HG03139 (cell line): ENCODE data around the gene NDNF.

Source experiments
- ATAC-seq: cut with Tn5 transposase; IDR thresholded peaks from one replicate; pipeline ENCODE4 v1.9.1; 2021; ENCODE audit not compliant: unreplicated experiment

The NDNF gene

DNA sequence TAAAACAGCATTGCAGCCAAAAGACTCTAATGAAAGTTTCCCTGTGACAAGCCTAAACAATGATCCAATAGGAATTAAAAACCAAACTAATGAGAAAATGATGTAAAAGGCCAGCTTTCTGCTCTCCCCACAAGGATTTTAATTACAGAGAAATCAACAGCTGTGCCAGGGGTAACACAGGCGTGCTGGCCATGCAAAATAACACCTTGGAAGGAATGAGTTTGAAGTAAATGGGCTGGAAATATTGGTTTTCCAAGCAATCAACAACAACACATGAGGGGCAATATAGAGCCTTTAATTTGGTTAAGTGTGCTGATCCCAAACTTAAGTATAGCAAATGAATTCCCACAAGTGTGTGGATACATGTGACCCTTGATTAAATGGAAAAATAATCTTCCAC is 56.9 kb downstream of the NDNF start:
- no peak for ATAC-seq

DNA sequence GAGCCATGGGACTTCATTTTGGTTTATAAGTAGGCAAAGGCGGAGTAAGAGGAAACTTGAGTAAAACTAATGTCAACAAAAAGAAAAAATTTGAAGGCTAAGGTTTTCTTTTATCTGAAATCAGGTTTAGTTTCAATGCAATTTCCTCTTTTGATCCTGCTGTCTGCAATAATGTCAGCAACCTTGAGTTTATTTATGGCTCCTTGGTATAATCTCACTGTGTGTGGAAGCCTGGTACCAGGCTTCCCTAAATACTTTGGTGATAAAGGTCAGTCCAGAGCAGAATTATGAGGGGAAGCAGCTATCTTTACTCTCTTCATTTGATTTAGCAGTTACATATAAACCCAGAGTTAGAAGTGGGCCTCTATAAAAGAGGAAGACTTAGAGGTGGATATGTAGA is 57.8 kb downstream of the NDNF start:
- no peak for ATAC-seq

DNA sequence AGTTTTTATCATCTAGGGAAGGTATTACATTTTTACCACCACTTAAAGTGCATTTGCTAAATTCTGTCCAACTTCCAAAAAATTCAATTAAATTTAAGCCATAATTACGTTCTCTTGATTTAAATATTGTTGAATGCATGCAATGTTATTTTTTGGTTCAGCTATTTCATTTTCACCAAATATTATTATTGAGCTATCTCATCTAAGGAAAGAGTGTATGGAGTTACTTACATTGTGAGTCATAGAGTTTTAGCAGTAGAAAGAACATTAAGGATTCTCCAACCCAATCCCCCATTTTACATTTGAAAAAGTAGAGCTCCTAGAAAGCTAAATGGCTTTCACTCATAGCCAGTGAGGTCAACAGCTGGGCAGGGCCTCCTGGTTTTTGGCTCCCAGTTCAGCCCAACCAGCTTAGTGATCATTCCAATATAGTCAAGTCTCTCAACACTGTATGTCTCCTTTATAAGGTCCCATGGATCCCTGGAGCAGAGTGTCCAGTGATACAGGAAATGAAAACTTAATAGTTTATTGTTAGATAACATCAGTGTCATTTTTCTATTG is 60.5 kb downstream of the NDNF start:
- ATAC-seq = no peak

DNA sequence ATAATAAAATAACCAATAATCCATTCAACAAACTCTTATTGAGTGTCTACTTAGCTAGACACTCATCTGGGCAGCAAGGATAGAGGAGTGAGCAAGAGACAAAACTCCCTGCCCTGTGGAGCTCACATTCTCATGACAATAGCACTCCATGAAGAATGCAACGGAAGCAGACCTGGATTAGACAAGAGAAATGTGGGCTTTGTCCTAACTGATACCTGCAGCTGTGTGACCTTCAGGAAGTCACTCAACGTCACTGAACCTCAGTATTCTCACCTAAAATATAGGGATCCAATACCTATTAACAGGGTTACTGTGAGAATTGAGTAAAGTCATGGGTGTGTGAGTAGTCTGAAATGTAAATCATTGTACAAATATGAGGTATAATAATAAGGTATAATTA is 61.2 kb downstream of the NDNF start:
- no peak for ATAC-seq

DNA sequence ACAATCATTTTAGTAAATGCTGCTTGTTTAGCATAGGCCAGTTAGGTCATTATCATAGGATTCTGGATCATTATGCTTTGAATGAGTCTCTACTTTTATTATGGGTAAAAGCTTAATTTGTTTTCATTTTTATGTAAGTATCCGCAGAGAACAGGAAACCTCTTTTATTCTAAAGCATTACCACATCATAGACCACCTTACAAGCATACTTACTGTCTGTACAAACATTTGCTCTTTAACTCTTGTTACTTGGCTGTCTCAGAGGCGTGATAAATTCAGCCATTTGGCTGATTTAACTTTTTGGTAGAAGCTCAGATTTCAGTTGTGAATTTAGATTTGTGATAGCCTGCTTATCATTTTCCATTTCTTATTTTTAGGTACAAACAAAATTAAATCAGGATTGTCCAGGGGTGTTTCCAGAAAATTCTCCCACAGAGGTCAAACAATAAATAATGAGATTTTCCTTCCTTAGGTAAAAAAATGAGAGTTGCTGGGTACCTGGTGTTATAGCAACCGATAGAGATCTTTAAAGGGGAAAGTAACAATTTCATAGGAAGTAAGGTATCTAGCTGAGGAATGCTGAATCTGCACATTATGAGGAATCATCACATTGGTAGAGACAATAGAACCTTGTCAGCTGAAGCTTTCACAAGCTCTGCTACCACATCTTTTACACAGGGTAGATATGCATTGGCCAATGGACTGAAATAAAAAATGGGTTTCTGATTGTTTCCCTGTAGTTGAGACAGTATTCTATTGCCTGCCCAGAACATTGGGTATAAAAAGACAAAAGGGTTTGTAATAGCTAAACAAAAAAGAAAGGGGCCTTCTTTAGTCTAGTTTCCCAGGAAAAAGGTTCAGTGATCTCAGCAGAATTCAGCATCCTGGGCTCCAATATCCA is 62.5 kb downstream of the NDNF start:
- no peak for ATAC-seq

DNA sequence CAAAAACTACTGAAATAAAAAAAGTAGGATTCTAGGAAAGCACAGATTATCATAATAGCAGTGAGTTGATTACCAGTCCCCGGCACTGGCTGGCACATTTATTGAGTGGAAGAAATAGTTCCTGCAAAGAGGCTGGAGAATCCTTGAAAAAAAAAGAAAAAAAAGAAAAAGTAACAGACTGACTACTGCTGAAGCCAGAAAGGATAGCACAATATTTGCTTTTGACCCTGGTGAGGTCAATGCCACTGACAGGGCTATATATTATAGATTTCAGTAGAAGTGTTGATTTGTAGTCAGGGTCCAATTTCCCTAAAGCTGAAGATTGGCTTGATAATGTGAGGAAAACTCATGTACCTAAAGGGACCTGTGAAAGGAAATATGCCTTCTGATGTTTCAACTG is 64.7 kb downstream of the NDNF start:
- no peak for ATAC-seq

DNA sequence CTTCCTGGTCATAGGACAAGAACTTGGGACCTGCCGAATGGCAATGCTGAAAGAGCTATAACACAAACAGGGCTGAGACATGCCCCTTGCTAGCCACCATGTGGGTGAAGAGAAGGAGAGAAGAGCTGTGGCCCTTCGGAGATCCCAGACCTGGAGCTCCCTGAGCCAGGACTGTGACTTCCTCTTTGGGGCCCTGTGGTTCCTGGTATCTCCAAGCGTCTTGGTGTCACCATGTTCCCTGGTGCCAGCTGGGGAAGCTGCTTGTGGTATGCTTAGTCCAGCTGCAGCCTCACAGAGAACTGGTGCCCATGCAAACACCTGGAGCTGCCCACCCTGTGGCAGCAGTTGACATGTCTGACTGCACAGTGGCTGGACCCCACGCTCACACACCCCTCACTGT is 68.5 kb downstream of the NDNF start:
- ATAC-seq = no peak

DNA sequence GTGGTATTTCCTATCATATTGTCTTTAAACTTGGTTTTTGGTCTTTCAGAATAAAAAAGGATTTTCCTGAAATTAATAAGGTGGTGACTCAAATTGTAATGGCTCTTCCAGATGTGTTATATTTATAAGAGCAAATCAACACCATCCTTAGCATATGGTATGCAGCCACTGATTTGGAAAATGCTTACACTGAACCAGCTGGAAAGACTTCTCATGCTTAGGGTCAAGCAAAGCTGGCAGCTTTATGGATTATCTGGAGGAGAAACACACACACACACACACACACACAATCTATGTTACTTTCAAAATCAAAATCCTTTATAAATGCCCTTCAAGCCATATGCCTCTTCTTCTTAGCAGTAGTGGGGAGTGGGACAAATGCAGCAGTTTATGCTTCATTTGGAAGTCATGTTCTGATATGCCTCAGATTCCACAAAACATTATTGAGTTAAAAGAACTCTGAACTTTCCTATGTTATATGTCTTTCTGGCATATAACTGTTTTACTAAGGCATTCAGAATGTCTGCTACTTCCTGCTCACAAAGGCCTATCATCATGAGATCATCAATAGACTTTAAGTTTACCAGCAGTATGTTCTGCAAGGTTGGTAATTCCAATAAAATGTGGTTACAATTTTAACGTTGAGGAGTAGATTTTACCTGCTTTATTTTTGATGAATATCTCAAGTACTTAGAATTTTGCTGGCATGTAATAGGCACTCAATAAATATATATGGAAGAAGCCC is 76.9 kb downstream of the NDNF start:
- no peak for ATAC-seq

DNA sequence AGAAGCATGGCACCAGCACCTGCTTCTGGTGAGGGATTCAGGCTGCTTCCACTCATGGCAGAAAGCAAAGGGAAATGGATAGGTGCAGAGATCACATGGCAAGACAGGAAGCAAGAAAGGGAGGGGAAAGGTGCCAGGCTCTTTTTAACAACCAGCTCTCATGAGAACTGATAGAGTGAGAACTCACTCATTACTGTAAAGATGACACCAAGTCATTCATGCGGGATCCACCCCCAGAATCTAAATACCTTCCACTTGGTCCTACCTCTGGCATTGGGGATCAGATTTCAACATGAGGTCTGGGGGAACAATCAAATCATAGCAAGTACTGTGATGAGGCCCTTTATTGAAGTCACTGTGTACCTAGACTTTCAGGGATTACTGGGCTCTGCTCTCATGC is 77.8 kb downstream of the NDNF start:
- no peak for ATAC-seq

DNA sequence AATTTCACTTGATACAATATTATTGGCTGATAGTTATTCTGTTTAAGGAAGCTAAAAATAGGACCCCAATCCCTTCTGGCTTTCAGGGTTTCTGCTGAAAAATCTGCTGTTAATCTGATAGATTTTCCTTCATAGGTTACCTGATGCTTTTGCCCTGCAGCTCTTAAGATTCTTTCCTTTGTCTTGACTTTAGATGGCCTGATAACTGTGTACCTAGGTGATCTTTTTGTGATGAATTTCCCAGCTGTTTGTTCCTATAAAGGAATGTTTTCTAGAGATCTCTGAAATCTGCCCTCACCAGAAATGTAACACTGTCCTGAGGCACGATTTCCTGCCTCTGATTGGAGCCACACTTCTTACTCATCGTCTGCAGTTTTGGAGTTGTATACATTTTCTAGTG is 80.5 kb downstream of the NDNF start:
- no peak for ATAC-seq

DNA sequence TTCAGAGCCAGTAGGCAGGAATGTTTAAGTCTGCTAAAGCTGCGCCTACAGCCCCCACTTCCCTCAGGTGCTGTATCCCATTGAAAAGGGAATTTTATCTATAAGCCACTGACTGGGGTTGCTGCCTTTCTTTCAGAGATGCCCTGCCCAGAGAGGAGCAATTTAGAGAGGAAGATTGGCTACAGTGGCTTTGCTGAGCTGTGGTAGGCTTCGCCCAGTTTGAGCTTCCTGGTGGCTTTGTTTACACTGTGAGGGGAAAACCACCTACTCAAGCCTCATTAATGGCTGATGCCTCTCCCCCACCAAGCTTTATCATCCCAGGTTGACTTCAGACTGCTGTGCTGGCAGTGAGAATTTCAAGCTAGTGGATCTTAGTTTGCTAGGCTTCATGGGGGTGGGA is 82.1 kb downstream of the NDNF start:
- ATAC-seq = no peak
